ENCODE measurements around the gene KBTBD4.

GRCh38 chr11:47545298-47545697, 33.5 kb downstream of the KBTBD4 start:
- TF ChIP-seq EZH2phosphoT487 (IDR thresholded peaks at IDR 0.05; ENCODE audit: insufficient read depth, low read depth) (no peak), EZH2 (IDR thresholded peaks at IDR 0.05; ENCODE audit: insufficient read depth, poor library complexity, severe bottlenecking) (no peak)

Measured in GM23248 (cell line).